GM08714 (cell line): Measurements from ENCODE around the gene TAL1.

ENCODE experiments used
- H3K4me3 ChIP-seq: fragments of 200-500 bp; sonication (Bioruptor generic); 2 replicates; pipeline ENCODE4 v1.5.1; 2014; ENCODE audit warnings: mild to moderate bottlenecking, low read length, inconsistent platforms
- ZNF274 ChIP-seq: IDR thresholded peaks from 2 replicates; pipeline ENCODE4 v1.6.1; 2012; ENCODE audit warnings: mild to moderate bottlenecking, low read depth, low read length

TAL1 gene

GRCh38 chr1:47181955-47182675, 49.9 kb downstream of the TAL1 start:
- TF ChIP-seq ZNF274 = no peak
- no peak overlapping the region for H3K4me3 ChIP-seq

DNA sequence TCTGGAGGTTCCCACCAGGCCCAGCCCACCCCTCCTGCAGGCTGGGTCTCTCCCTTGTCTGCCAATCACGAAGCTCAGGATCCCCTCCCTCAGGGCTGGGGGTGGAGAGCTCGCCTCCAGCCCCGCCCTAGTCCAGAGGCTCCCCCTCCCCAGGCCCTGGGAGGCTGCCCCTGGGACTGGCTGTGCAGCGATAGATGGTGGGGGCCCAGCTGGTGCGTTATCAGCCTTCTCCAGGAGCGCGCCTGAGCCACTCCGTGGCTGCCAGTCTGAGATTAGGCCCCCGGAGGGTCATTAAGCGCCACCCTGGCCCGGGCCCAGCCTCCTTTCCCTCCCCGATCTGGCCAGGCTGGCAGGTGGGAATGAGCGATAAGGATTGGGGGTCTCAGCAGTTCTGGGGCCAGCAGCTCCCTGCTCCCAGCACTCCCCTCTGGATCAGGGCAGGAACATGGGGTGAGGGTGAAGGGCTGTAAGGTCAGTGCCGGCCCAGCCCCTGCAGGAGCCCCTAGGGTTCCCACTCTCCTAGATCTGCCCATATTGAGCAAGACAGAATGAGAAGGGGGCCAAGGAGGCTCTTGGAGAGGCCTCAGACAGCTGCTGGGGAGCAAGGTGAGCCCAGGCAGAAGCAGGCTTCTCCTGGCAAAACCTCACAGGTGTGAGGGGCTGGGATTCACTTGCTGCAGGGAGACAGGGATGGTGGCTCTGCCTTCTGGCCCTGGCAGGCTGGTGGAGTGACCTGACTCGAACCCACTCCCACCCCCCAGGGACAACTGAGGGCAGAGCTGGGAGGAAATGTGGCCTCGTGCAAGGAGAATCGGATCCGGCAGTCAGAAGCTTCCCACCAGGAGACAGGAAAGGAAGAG, 50.7 kb downstream of the TAL1 start:
- no peak for TF ChIP-seq ZNF274
- no peak overlapping the region for H3K4me3 ChIP-seq

DNA sequence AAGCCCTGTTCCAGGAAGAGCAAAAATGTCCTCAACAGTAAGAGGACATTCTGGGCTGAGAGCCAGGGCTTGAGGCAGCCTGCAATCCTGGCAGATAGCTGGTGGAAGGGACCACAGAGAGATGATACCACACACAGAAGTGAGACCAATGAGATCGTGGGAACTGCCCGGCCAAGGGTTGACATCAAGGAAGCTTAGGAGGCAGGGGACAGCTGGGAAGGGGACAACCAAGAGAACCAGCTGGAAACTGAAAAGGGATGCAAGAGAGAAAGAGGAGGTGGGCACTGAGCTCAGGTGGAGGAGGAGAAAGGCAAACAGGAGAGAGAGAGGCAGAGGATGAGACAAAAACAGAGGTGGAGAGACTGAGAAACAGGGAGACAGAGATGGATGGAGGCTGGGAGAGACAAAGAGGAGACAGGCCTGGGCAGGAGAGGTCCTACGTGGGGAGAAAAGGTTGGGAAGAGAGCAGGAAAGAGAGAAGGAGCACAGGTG, 51.4 kb downstream of the TAL1 start:
- H3K4me3 ChIP-seq = no peak overlapping the region
- TF ChIP-seq ZNF274 = no peak

DNA sequence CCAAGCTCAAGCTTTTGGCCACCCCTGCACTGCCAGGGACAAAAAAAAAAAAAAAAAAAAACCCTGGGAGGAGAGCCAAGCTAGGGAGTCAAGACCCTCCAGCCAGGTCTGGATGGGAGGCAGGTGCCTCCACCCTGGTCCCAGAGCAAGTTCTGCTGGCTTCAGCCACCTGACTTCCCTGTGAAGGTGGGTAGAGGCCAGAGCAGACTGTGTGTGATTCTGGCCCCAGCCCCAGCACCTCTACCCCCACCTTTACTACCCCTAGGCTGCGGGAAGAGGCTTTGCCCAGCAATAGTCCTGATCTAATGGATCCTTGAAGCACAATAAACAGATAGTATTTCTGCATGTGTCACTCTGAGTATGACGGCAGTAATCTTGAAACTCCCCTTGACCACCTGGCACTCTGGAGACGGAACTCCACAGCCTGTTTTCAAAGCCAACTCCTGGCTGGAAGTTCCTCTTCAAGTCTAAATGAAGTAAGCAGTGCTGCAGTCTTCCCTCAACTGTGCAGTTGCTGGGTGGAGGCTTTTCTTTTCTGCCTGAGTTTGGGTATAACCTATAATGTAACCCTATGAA, 51.9 kb downstream of the TAL1 start:
- H3K4me3 ChIP-seq = no peak overlapping the region
- no peak for TF ChIP-seq ZNF274

GRCh38 chr1:47179017-47179987, 52.7 kb downstream of the TAL1 start:
- peak overlapping the region; percentile 42; the same call in 1 of the 2 replicates for H3K4me3 ChIP-seq
- TF ChIP-seq ZNF274 = no peak

GRCh38 chr1:47178654-47179016, 53.4 kb downstream of the TAL1 start:
- TF ChIP-seq ZNF274 = no peak
- H3K4me3 ChIP-seq = no peak overlapping the region

- TF ChIP-seq ZNF274 = no peak
- no peak overlapping the region for H3K4me3 ChIP-seq
These were observed 54.0 kb downstream of the TAL1 start for GRCh38 chr1:47178020-47178419.

DNA sequence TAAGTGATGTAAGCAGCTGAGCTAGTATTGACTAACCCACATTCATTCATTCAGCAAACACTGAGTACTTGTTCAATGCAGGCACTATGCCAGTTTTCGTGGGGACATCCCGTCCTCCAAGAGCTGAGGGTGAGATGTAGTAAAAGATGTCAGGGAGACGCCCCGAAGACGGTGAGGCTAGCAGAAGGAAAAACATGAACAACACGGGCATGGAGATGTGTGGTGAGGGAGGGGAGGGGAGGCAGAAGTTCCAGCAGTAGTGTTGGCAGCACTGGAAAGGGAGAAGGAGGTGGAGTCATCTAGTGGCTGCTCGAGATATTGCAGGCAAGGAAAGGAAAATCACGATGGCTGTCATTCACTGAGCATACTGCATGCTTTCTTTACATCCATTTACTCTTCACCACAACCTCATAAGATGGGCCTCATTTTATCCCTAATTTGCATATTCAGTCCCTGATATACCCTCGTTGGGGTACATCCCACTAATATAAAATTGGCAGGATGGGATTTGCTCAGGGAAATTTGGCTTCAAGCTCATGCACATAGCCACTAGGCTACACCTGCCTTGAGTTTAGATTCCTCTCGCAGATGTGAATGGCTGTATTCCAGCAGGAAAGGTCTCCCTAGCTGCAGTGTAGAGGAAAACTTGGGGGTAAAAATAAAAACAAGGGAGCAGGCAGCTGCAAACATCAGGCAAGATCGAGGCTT, 56.6 kb downstream of the TAL1 start:
- TF ChIP-seq ZNF274 = no peak
- H3K4me3 ChIP-seq = no peak overlapping the region

DNA sequence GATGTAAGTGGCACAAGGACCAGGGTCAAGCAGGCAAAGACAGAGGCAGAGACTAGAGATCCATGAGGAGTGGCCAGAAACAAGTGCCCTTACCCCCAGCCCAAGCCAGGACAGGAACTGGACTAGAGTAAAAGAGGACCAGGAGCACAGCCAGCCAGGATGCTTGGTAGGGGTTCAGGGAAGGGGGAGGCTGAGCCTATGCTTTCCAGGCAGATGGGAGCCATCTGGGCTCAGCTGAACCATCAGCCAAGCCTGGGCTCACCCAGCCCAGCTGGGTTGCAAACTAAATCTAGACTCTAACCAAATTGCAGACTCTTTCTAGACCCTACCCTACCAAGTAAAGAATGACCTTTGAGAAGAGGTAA, 57.4 kb downstream of the TAL1 start:
- H3K4me3 ChIP-seq = no peak overlapping the region
- TF ChIP-seq ZNF274 = no peak

DNA sequence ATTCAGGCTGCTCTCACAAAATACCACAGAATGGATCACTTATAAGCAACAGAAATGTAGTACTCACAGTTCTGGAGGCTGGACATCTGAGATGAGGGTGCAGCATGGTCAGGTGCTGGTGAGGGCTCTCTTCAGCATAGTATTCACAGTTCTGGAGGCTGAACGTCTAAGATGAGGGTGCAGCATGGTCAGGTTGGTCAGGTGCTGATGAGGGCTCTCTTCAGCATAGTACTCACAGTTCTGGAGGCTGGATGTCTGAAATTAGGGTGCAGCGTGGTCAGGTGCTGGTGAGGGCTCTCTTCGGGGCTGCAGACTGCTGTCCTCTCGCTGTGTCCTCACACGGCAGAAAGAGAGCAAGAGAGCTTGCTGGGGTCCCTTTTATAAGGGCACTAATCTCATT, 59.2 kb downstream of the TAL1 start:
- no peak overlapping the region for H3K4me3 ChIP-seq
- TF ChIP-seq ZNF274 = no peak
